Measurements from ENCODE around the gene ABLIM3.

DNA sequence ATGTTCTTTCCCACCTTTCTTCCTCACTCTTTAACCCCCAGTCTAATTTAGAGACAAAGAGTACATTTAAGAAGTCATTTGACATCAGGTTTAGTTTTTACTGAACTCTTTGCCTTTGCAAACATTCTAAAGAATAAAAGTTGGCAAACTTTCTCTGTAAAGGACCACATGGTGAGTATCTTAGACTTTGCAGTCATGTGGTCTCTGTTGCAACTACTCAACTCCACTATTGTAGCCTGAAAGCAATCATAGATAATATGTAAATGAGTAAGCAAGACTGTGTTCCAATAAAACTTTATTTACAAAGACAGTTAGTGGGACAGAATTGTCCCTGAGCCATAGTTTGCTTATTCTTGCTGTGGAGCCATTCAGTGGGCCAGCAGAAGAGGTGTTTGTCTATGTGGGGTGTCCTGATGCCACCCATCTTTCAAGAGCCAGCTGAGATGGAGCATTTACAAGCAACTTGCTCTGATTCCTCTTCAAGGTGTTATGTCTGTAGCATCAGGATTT, 25.4 kb downstream of the ABLIM3 start:
- TF ChIP-seq CEBPB (IDR thresholded peaks at IDR 0.05; ENCODE audit: low read depth) (no peak), TCF7L2 (IDR thresholded peaks at IDR 0.05; ENCODE audit: borderline replicate concordance, extremely low read depth, insufficient read depth, insufficient read length) (no peak), SRF (IDR thresholded peaks at IDR 0.05; ENCODE audit: low read depth) (no peak), POLR2AphosphoS5 (IDR thresholded peaks at IDR 0.05; ENCODE audit: low read depth, low read length) (no peak), RAD21 (IDR thresholded peaks at IDR 0.05; ENCODE audit: low read depth) (no peak)
- TF ChIP-seq, protein P1, sequence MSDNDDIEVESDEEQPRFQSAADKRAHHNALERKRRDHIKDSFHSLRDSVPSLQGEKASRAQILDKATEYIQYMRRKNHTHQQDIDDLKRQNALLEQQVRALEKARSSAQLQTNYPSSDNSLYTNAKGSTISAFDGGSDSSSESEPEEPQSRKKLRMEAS (IDR thresholded peaks at IDR 0.05): no peak
- TF ChIP-seq, protein P2, sequence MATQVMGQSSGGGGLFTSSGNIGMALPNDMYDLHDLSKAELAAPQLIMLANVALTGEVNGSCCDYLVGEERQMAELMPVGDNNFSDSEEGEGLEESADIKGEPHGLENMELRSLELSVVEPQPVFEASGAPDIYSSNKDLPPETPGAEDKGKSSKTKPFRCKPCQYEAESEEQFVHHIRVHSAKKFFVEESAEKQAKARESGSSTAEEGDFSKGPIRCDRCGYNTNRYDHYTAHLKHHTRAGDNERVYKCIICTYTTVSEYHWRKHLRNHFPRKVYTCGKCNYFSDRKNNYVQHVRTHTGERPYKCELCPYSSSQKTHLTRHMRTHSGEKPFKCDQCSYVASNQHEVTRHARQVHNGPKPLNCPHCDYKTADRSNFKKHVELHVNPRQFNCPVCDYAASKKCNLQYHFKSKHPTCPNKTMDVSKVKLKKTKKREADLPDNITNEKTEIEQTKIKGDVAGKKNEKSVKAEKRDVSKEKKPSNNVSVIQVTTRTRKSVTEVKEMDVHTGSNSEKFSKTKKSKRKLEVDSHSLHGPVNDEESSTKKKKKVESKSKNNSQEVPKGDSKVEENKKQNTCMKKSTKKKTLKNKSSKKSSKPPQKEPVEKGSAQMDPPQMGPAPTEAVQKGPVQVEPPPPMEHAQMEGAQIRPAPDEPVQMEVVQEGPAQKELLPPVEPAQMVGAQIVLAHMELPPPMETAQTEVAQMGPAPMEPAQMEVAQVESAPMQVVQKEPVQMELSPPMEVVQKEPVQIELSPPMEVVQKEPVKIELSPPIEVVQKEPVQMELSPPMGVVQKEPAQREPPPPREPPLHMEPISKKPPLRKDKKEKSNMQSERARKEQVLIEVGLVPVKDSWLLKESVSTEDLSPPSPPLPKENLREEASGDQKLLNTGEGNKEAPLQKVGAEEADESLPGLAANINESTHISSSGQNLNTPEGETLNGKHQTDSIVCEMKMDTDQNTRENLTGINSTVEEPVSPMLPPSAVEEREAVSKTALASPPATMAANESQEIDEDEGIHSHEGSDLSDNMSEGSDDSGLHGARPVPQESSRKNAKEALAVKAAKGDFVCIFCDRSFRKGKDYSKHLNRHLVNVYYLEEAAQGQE (IDR thresholded peaks at IDR 0.05; ENCODE audit: low read depth): no peak
- TF ChIP-seq, protein P3, sequence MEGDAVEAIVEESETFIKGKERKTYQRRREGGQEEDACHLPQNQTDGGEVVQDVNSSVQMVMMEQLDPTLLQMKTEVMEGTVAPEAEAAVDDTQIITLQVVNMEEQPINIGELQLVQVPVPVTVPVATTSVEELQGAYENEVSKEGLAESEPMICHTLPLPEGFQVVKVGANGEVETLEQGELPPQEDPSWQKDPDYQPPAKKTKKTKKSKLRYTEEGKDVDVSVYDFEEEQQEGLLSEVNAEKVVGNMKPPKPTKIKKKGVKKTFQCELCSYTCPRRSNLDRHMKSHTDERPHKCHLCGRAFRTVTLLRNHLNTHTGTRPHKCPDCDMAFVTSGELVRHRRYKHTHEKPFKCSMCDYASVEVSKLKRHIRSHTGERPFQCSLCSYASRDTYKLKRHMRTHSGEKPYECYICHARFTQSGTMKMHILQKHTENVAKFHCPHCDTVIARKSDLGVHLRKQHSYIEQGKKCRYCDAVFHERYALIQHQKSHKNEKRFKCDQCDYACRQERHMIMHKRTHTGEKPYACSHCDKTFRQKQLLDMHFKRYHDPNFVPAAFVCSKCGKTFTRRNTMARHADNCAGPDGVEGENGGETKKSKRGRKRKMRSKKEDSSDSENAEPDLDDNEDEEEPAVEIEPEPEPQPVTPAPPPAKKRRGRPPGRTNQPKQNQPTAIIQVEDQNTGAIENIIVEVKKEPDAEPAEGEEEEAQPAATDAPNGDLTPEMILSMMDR (IDR thresholded peaks at IDR 0.05 in 2 of 3, conservative IDR thresholded peaks at IDR 0.05 in 1 of 3; ENCODE audit: borderline replicate concordance in 1 of 3, insufficient read depth in 1 of 3, low read depth in 2 of 3, low read length in 2 of 3): no peak

Data from HCT116 (cell line).